ENCODE results near the gene FOXQ1.

- TF ChIP-seq CTCF (IDR thresholded peaks at IDR 0.05), result no peak
- no peak for TF ChIP-seq POLR2A (IDR thresholded peaks at IDR 0.05)
Observed at GRCh38 chr6:1326535-1327121, 14.7 kb downstream of the FOXQ1 start.
